ENCODE results near the gene SMYD3.

SMYD3 gene

DNA sequence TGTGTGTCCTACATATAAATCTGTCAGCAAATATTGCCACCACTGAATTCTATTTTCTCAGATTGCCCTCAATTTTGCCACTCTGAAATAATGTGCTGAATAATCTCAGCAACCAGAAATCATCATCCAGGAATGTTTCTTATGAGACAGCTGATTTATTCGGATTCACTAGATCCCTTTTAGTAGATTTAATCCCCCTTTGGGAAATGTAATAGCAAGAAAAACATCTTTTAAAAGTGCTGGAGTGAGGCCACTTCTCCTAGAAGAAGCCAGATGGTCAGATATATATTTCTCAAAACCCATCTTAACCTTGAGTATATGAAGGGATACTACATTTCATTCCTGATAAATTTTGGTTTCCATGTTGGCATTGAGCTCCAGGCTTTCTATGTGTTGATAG lies 327.7 kb downstream of the SMYD3 start:
- H3K9me3 ChIP-seq (ENCODE audit: insufficient read depth, low read length): no peaks in the 10 kb centered on the region
- no peaks in the 10 kb centered on the region for H3F3A ChIP-seq (ENCODE audit: insufficient read depth)
- H4K20me1 ChIP-seq (ENCODE audit: low read depth, low read length): no peaks in the 10 kb centered on the region
- H3K4me3 ChIP-seq (ENCODE audit: insufficient read depth, low read length, poor library complexity, severe bottlenecking): no peak overlapping the region
- H3K27me3 ChIP-seq (ENCODE audit: low read length): no peaks in the 10 kb centered on the region
- no peak overlapping the region for H3K27ac ChIP-seq (ENCODE audit: low read depth, low read length)
- H2AFZ ChIP-seq (ENCODE audit: low read depth, low read length, severe bottlenecking): no peak overlapping the region
- H3K79me2 ChIP-seq (ENCODE audit: insufficient read depth, low read length): no peaks in the 10 kb centered on the region
- H3K4me2 ChIP-seq (ENCODE audit: low read depth, low read length, poor library complexity, severe bottlenecking): no peak overlapping the region
- no peak for TF ChIP-seq EZH2phosphoT487 (conservative IDR thresholded peaks at IDR 0.05; ENCODE audit: low read length)
- TF ChIP-seq, protein P1, sequence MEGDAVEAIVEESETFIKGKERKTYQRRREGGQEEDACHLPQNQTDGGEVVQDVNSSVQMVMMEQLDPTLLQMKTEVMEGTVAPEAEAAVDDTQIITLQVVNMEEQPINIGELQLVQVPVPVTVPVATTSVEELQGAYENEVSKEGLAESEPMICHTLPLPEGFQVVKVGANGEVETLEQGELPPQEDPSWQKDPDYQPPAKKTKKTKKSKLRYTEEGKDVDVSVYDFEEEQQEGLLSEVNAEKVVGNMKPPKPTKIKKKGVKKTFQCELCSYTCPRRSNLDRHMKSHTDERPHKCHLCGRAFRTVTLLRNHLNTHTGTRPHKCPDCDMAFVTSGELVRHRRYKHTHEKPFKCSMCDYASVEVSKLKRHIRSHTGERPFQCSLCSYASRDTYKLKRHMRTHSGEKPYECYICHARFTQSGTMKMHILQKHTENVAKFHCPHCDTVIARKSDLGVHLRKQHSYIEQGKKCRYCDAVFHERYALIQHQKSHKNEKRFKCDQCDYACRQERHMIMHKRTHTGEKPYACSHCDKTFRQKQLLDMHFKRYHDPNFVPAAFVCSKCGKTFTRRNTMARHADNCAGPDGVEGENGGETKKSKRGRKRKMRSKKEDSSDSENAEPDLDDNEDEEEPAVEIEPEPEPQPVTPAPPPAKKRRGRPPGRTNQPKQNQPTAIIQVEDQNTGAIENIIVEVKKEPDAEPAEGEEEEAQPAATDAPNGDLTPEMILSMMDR (IDR thresholded peaks at IDR 0.05; ENCODE audit: insufficient read depth, low read length, poor library complexity, severe bottlenecking): no peak
- H3K36me3 ChIP-seq (ENCODE audit: low read length): no peaks in the 10 kb centered on the region
- no peak overlapping the region for H3K9ac ChIP-seq (ENCODE audit: low read length)
- no peaks in the 10 kb centered on the region for H3K9me2 ChIP-seq (replicated peaks; ENCODE audit: insufficient read depth, low read length)

DNA sequence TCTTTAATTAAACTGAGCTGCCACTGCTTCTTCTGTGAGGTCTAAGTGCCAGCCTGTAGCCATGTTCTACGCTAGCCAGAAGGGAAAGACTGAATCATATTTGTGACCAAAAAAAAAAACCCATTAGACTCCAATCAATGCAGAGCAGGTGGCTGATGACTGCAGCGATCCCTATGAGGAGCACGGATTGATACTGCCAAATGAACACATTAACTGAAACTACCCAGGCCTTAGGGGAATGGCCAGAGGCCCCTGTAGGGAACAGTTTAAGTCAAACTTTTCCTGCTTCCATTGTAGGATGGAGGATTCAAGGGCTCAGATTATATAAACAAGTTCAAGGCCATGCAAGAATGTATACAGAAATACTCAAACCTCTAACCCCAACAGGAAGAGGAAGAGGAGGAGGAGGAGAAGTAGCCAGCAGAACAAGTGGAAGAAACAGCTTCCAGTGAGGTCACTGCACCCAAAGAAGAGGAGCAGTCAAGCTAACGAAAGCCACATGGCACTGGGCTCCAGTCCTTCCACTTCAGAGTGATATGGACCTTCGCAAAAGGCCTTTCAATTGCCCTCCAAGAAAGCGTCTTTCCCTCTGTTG lies 328.3 kb downstream of the SMYD3 start:
- H2AFZ ChIP-seq (ENCODE audit: low read depth, low read length, severe bottlenecking): no peak overlapping the region
- TF ChIP-seq EZH2phosphoT487 (conservative IDR thresholded peaks at IDR 0.05; ENCODE audit: low read length): no peak
- H3K9me3 ChIP-seq (ENCODE audit: insufficient read depth, low read length): no peaks in the 10 kb centered on the region

DNA sequence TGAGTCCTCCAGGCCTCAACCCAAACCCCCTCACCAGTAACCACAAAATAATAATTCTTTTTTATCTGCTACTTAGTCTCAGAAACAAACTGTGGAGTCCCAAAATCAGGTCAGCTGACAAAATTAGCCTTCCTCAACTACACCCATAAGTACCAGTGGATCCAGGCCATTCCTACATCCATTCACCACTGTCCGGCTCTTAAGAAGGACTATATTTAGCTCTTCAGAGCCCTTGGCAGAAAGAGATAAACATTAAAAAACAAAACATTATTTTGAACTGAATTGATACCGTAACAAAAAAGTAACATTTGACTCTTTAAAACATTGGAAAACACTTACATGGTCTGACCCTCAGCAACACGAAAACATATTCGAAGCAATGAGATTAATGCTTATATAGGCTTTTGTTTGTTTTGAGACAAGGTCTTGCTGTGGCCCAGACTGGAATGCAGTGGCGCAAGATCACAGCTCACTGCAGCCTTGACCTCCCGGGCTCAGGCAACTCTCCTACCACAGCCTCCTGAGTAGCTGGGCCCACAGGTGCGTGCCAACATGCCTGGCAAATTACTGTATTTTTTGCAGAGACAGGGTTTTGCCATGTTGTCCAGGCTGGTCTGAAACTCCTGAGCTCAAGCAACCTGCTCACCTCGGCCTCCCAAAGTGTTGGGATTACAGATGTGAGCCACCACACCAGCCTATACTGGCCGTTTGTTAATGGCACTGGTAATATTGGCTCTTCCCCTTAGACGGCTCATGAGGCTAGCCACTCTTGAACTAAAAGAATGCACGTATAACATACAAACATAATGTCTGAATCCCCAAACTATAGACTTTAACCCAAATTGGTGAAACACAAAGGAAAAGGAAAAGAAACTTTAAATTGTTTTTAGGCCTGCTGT lies 330.7 kb downstream of the SMYD3 start:
- Histone ChIP-seq H3F3A (ENCODE audit: insufficient read depth) (no peaks in the 10 kb centered on the region), H3K27me3 (ENCODE audit: low read length) (no peaks in the 10 kb centered on the region), H3K4me3 (ENCODE audit: insufficient read depth, low read length, poor library complexity, severe bottlenecking) (no peak overlapping the region), H2AFZ (ENCODE audit: low read depth, low read length, severe bottlenecking) (no peak overlapping the region), H3K9ac (ENCODE audit: low read length) (no peak overlapping the region), H3K4me2 (ENCODE audit: low read depth, low read length, poor library complexity, severe bottlenecking) (no peak overlapping the region), H3K79me2 (ENCODE audit: insufficient read depth, low read length) (no peaks in the 10 kb centered on the region), H3K36me3 (ENCODE audit: low read length) (no peaks in the 10 kb centered on the region), H3K27ac (ENCODE audit: low read depth, low read length) (no peak overlapping the region), H4K20me1 (ENCODE audit: low read depth, low read length) (no peaks in the 10 kb centered on the region), H3K9me3 (ENCODE audit: insufficient read depth, low read length) (no peaks in the 10 kb centered on the region), H3K9me2 (replicated peaks; ENCODE audit: insufficient read depth, low read length) (no peaks in the 10 kb centered on the region)
- TF ChIP-seq, protein P1 (IDR thresholded peaks at IDR 0.05; ENCODE audit: insufficient read depth, low read length, poor library complexity, severe bottlenecking): no peak
- no peak for TF ChIP-seq EZH2phosphoT487 (conservative IDR thresholded peaks at IDR 0.05; ENCODE audit: low read length)

More for the DNA sequence above, 328.3 kb downstream of the SMYD3 start:
- Histone ChIP-seq H3F3A (ENCODE audit: insufficient read depth) (no peaks in the 10 kb centered on the region), H3K27ac (ENCODE audit: low read depth, low read length) (no peak overlapping the region), H3K9me2 (replicated peaks; ENCODE audit: insufficient read depth, low read length) (no peaks in the 10 kb centered on the region), H4K20me1 (ENCODE audit: low read depth, low read length) (no peaks in the 10 kb centered on the region), H3K36me3 (ENCODE audit: low read length) (no peaks in the 10 kb centered on the region), H3K4me3 (ENCODE audit: insufficient read depth, low read length, poor library complexity, severe bottlenecking) (no peak overlapping the region), H3K9ac (ENCODE audit: low read length) (no peak overlapping the region), H3K4me2 (ENCODE audit: low read depth, low read length, poor library complexity, severe bottlenecking) (no peak overlapping the region), H3K27me3 (ENCODE audit: low read length) (no peaks in the 10 kb centered on the region), H3K79me2 (ENCODE audit: insufficient read depth, low read length) (no peaks in the 10 kb centered on the region)
